GM12873 (cell line): Measurements from ENCODE around the gene TNFRSF4.

Experiments
- TF ChIP-seq, protein P1 (sequence below): IDR thresholded peaks from 2 replicates; pipeline ENCODE4 v1.5.1; 2012; ENCODE audit warnings: low read depth, mild to moderate bottlenecking, moderate library complexity, low read length, control low read depth; ENCODE audit not compliant: insufficient read depth; ENCODE audit errors: missing control alignments

TNFRSF4 gene

DNA sequence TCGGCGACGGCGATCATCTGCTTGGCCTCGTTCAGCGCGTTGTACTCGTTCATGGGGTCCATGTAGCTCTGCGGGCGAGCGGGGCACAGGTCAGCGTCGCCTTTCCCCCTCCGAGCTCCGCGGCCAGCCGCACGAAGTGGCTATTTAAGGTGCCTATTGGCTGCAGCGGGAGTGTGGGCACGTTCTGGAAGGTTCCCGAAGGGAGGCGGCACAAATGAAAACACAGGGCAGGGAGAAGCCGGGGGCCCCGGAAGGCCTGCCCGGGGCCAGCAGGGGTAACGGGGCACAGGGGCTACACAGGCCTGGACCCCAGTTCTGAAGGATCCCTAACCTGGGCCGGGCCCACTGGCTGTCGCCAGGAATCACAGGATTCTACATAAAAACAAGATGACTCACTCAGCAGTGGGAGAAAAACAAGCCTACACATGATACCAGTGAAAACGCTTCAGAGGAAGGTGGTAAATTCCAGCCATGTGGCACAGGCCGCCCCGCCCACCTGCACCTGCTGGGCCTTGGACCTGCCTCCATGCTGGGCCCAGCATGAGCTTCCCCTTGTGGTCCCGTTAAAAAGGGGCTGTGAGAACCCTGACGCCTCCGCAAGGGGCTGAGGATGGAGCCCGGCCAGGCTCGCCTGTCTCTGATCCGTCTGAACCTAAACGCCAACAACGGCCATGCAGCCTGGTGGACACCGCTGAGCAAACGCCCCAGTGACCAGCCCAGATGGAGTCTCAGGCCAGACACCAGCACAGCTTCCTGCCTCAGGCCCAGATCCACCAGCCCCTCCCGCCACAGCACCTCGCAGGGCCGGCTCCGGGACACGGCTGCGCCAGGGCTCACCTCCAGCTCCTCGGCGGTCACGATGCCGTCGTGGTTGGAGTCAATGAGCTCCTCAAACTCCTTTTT is 3.9 kb upstream of the TNFRSF4 start:
- TF ChIP-seq, protein P1, sequence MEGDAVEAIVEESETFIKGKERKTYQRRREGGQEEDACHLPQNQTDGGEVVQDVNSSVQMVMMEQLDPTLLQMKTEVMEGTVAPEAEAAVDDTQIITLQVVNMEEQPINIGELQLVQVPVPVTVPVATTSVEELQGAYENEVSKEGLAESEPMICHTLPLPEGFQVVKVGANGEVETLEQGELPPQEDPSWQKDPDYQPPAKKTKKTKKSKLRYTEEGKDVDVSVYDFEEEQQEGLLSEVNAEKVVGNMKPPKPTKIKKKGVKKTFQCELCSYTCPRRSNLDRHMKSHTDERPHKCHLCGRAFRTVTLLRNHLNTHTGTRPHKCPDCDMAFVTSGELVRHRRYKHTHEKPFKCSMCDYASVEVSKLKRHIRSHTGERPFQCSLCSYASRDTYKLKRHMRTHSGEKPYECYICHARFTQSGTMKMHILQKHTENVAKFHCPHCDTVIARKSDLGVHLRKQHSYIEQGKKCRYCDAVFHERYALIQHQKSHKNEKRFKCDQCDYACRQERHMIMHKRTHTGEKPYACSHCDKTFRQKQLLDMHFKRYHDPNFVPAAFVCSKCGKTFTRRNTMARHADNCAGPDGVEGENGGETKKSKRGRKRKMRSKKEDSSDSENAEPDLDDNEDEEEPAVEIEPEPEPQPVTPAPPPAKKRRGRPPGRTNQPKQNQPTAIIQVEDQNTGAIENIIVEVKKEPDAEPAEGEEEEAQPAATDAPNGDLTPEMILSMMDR: no peak

- TF ChIP-seq, protein P1: no peak
Measured at GRCh38 chr1:1216770-1217620, 3.0 kb upstream of the TNFRSF4 start.

GRCh38 chr1:1215881-1216605 is 2.1 kb upstream of the TNFRSF4 start:
- TF ChIP-seq, protein P1: no peak

DNA sequence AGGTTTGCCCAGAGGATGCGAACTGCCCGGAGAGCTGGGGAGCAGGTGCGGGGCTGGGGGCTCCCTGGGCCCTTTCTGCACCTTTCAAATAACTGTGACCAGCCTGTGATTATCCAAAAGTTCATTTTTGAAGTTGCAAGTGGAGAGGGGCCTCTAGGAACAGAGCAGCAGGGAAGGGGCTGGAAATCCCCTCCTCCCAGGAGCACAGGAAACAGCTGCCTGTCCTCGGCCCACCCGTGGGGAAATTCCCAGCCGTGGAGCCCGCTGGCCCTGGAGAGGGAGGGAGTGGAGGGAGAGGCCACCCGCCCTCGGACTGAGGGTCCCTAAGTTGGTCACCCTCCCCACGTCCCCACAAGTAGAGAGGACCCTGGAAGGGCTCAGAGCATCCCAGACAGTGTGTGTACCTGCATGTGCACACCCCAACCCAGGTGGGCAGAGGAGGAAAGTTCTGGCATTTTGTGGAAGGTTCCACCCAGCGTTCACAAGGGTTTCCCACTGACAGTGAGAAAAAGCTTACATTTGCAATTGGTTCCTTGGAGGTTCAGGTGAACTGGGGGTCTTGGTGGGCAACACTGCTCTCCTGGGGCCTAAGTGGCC is 1.2 kb upstream of the TNFRSF4 start:
- TF ChIP-seq, protein P1: no peak

- TF ChIP-seq, protein P1: no peak
Measured at GRCh38 chr1:1212780-1213344, 1.1 kb downstream of the TNFRSF4 start.

DNA sequence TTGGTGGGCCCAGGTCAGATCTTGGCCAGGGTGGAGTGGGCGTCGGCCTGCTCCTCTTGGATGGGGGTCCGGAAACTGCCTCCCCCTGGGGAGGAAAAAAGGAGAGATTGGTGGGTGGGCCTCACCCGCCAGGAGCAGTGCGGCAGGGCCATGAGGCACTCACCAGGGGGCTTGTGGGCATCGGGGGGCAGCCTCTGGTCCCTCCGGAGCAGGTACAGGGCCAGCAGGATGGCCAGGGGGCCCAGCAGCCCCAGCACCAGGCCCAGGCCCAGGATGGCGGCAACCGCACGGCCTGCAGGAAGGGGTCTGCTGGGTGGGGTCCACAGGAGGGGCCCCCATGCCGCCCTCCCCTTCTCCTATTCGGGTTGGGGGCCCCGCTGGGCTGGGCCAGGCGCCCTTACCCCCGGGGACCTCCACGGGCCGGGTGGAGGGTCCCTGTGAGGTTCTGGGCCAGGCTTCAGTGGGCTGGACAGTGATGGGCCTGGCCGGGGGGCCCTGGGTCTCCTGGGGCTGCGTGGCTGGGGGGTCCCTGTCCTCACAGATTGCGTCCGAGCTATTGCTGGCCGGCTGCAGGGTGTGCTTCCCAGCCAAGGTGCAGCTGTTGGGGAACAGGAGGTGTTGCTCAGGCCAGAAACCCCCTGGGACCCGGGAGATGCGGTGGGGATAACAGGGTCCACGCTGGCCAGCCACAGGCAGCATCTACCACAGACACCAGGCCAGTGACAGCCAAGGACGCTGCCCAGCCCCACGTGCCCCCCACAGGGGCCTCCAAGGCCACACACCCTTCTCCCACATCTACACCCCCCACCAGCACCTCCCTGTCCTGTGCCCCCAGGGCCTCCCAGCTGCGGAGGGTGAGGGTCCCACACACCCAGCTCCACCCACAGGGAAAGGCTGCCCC is 2.2 kb downstream of the TNFRSF4 start:
- TF ChIP-seq, protein P1: no peak
